GM19238 (cell line): ENCODE data around the gene INPP5A.
"Not testable (repeated sequence)": the region's sequence is repeated elsewhere in the genome, so short reads cannot be mapped to it uniquely, and the experiment has no call there.

Experiments
- DNase-seq: peaks from one replicate; pipeline ENCODE4 v3.0.0; 2011; ENCODE audit warnings: low spot score; ENCODE audit not compliant: insufficient read length

INPP5A gene

DNA sequence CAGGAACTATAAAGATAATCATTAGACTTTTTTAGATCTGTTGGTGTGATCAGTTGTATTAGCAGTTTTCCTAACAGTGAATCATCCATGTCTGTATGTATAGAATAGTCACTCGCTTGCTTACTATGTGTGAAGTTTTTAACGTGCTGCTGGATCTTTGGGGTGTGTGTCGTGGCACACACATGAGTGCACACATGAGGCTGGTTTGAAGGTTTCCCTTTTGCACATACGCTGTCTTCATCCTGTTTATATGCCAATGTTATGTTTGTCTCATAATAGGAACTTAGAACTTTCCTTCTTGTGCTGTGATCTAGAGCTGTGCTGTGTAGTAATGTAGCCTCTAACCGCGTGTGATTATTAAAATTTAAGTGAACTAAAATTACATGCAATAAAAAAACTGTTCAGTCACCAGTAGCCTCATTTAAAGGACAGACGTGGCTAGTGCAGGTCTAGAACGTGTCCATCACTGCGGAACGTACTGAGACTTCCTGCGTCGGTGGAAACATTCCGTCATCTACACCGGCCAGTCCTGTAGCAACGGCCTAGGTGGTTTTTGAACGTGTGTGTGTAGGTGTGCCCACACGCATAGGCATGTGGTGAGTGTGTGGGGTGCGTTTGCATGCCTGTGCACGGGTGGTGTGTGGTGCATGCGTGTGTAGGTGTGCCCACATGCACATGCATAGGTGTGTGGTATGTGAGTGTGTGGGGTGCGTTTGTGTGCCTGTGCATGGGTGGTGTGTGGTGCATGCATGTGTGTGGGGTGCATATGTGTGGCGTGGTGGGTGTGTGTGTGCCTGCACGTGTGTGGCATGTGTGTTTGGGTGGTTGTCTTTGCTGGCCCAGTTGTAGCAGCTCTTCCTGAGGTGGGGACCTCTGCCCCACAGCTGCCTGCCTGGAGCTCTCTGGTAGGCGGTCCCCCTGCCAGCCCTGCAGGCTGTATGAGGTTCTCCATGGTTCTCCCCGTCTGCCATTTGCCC lies 56.6 kb downstream of the INPP5A start:
- DNase-seq, result peak; percentile 53

DNA sequence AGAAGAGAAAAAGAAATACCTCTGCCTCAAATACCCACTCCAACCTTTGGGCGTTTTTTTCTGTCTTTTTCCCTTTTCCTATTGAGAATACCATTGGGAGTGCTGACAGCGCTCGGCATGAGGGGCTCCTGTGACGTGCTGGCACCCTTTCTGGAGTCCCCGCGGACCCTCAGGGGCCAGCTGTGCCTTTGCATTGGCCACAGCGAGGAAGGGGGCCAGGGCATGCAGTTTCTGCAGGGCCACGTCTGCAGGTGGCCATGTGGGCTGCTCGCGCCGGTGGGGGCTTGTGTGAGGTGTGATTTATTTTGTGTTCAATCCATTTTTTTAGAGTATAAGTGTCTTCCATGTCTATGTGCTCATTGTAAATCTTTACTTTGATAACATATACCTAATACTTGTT lies 57.4 kb downstream of the INPP5A start:
- DNase-seq, result no peak

DNA sequence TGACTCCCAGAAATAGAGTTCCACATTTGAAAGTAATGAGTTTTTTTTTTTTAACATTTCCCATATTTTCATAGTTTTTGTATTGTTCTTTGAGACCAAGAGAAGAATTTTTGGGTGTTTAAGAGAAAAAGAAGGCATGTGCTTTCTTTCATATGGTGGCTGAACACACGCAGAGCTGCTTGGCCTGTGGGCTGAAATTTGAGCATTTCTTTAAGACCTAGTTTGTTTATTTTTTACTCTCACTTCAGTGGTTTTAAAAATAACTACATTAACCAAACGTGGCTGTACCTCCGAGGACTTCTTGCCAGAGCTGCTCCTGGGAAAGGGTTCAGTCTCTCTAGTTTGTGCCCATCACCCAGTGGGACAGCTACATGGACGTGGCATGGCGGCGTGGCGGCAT lies 58.3 kb downstream of the INPP5A start:
- no peak for DNase-seq

DNA sequence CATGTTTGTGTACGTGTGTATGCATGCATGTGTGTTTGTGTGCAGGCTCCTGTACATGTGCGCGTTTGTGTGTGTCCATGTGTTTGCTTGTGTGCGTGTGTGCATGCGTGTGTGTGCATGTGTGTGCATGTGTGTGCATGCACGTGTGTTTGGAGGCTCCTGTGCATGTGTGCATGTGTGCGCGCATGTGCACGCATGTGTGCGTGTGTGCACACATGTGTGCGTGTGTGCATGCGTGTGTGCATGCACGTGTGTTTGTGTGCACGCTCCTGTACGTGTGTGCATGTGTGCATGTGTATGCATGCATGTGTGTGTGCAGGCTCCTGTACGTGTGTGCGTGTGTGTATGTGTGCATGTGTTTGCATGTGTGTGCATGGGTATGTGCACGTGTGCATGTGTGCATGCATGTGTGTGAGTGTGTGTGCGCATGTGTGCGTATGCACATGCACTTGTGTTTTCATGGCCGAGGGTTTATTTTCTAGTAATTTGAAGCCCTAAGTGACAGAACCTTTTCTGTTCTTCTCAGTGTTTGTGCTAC lies 59.2 kb downstream of the INPP5A start:
- no peak for DNase-seq

DNA sequence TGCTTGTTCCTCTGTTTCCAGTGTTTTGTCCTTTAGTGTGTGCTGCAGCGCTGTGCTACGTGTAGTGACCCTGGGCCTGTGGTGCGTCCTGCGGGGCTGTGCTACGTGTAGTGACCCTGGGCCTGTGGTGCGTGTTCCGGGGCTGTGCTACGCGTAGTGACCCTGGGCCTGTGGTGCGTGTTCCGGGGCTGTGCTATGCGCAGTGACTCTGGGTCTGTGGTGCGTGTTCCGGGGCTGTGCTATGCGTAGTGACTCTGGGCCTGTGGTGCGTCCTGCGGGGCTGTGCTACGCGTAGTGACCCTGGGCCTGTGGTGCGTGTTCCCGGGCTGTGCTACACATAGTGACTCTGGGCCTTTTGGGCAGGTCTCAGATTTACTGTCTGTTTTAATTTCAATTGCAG lies 60.1 kb downstream of the INPP5A start:
- no peak for DNase-seq

DNA sequence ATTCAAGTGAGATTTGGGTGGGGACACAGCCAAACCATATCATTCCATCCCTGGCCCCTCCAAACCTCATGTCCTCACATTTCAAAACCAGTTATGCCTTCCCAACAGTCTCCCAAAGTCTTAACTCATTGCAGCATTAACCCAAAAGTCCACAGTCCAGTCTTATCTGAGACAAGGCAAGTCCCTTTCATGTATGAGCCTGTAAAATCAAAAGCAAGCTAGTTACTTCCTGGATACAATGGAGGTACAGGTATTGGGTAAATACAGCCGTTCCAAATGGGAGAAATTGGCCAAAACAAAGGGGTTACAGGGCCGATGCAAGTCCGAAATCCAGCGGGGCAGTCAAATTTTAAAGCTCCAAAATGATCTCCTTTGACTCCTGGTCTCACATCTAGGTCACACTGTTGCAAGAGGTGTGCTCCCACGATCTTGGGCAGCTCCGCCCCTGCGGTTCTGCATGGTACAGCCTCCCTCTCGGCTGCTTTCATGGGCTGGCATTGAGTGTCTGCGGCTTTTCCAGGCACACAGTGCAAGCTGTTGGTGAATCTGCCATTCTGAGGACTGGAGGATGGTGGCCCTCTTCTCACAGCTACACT lies 61.5 kb downstream of the INPP5A start:
- DNase-seq, result not testable (repeated sequence)

DNA sequence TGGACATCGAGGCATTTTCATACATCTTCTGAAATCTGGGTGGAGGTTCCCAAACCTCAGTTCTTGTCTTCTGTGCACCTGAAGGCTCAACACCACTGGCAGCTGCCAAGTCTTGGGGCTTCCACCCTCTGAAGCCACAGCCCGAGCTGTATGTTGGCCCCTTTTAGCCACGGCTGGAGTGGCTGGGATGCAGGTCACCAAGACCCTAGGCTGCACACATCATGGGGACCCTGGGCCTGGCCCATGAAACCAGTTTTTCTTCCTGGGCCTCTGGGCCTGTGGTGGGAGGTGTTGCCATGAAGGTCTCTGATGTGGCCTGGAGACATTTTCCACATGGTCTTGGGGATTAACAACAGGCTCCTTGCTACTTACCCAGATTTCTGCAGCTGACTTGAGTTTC lies 62.1 kb downstream of the INPP5A start:
- DNase-seq, result no peak

DNA sequence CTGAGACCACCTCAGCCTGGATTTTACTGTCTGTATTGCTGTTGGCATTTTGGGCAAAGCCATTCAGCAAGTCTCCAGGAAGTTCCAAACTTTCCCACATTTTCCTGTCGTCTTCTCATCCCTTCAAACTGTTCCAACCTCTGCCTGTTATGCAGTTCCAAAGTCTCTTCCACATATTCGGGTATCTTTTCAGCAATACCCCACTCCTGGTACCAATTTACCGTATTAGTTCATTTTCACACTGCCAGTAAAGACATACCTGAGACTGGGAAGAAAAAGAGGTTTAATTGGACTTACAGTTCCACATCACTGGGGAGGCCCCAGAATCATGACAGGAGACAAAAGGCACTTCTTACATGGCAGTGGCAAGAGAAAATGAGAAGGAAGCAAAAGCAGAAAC lies 62.8 kb downstream of the INPP5A start:
- no peak for DNase-seq

DNA sequence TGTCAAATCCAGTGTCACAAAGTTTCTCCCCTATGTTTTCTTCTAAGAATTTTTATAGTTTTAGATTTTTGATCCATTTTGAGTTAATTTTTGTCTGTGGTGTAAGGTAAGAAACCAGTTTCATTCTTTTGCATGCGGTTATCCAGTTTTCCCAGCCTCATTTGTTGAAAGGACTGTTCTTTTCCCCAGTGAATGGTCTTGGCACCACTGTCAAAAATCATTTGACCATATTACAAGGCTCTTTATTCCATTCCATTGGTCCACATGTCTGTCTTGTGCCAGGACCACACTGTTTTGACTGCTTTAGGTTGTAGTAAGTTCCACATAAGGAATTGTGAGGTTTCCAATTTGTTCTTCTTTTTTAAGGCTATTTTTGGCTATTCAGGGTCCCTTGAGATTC lies 64.0 kb downstream of the INPP5A start:
- DNase-seq, result no peak

DNA sequence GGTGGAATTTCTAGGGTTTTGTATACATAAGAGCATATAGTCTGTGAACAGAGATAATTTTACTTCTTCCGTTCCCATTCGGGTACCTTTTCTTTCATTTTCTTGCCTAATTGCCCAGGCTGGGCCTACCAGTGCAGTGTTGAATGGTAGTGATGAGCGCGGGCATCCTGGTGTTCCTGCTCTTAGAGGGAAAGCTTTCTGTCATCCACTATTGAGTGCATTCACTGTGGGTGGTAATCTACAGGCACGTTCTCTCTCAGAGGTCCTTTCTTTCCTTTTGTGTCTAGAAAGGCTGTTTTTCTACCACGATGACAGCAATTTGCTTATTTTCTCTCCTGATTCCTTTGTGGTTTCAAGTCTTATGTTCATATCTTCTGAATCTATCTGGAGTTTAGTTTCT lies 65.0 kb downstream of the INPP5A start:
- no peak for DNase-seq

DNA sequence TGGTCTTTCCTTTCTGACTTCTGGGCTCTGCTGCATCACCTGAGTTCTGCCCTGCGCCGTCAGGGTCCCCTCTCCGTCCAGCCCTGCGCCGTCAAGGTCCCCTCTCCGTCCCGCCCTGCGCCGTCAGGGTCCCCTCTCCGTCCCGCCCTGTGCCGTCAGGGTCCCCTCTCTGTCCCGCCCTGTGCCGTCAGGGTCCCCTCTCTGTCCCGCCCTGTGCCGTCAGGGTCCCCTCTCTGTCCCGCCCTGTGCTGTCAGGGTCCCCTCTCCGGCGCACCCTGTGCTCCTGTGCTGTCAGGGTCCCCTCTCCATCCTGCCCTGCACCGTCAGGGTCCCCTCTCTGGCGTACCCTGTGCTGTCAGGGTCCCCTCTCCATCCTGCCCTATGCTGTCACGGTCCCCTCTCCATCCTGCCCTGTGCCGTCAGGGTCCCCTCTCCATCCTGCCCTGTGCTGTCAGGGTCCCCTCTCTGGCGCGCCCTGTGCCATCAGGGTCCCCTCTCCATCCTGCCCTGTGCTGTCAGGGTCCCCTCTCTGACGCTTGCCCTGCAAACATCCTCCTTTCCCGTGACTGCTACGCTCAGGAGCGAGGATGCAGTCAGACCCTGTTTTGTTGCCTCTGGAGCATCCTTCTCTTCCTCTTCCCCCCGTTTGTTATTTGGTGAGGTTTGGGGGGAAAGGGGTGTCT lies 66.4 kb downstream of the INPP5A start:
- DNase-seq, result no peak

DNA sequence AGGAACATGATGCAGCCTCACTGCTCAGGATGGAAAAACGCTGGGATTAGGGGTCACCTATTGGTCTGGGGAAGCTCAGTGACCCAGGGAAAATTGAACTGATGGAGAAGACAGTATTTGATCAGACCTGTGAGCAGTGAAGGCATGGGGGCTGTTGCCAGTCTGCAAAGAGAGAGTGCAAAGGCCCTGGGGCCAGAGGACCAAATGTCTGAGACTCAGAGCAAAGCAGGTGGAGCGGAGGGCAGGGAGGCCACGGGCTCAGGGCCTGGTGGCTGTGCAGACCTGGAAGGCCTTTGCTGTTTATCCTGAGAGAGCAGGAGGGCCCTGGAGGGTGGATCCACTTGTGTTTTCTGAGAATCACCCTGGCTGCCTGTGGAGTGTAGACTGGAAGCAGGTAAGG lies 67.1 kb downstream of the INPP5A start:
- DNase-seq, result no peak

DNA sequence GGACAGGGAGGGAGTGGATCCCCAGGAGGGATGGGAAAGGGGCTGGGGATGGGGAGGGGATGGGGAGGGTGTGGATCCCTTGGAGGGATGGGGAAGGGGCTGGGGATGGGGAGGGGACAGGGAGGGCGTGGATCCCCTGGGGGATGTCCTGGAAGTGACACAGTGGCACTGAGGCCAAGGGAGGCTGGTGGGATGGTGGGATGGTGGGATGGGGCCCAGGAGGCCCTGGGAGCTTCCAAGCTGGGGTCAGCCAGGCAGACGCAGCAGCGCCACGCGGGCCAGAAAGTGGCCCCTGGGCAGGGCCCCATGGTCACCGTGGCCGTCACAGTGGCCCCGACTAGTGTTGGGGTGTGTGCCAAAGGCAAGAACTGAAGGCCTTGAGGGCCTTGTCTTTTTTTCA lies 67.8 kb downstream of the INPP5A start:
- DNase-seq, result no peak

DNA sequence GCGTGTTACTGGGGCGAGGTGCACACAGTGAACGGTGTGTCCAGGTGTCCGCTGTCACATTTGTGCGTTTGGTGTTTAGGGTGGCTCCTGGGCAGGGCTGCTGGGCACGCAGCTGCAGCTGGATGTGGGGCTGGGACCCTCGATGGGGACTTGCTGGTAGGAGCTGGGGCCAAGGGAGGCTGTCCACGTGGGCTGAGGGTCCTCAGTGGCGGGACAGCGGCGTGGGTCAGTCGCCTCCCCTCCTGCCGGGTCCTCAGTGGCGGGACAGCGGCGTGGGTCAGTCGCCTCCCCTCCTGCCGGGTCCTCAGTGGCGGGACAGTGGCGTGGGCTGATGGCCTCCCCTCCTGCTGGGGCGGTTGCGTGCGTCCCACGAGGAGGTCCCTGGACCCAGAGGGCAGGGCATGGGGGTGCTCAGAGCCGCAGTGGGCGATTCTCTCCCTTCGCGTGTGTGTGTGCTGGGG lies 68.5 kb downstream of the INPP5A start:
- no peak for DNase-seq

DNA sequence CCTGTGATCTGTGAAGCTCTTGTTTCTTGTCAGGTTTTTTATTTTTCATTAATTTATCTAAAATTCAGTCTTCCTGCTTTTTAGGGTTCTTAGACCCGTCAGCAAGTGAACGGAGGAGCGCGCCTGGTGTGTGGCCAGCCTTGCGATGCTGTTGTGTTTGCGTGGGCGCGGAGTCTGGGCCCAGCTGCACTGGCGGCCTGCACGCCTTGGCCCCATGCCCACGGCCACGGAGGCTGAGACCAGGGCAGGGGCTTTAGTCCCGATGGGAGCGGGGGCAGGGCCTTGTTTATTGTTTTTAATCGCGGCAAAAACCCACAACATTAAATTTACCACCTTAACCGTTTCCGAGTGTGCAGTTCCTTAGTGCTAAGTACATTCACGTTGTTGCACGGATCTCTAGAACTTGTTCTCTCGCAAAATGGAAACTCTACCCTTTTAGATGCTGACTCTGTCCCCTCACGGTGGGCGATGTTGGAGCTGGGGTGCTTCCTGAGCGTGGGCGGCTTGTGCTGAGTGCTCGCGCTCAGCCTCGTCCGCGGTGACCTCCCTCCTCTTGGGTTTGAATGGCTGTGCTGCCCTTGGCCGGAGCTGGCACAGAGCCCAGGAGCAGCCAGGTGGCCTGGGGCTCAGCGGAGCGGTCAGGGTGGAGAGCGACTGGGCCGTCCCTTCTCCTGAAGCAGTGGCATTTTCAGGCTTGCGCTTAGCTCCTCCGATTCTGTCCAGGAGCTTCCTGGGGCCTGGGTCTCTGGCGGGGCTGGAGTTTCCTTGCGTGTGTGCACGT lies 69.1 kb downstream of the INPP5A start:
- DNase-seq, result no peak

DNA sequence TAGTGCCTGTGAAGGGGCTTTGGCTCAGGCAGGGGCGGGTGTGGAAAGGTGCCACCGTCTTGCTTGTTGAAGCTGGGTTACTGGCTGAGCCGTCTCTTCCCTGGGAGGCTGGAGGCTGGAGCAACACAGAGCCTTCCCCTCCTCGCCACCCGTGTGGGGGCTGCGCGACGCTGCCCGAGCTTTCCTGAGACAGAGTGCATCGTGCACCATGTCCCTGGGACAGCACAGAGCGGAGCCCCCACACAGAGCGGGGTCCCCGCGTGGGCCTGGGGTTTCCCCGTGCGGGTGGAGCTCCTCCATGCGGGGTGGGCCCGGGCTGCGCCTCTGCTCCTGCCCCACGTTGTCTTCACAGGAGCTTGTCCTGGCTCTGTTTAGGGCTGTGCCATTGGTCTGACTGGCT lies 69.9 kb downstream of the INPP5A start:
- no peak for DNase-seq

DNA sequence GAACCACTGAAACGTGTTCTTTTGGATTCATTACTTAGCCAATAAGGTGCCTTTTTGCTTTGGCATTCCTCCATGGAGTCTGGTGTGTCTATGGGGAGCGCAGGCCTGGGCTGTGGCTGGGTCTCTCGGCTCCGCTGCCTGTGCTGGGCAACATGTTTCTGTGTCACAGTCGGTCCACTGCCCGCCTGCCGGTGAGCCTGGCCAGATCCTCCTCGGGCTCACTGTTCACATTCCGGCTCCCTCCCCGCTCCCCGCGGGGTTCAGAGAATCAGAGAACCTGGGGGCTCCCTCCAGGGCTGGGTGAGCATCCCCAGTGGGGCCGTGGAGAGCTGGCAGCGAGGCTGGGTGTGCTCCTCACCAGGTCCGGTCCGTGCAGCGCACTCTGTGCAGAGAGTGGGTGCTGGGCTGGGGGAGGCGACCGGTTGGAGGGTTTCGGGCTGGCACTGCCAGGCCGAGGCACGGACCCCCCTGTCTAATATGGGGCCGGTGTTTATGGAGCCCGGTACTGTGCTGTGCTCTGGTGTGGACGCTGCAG lies 70.4 kb downstream of the INPP5A start:
- DNase-seq, result no peak

DNA sequence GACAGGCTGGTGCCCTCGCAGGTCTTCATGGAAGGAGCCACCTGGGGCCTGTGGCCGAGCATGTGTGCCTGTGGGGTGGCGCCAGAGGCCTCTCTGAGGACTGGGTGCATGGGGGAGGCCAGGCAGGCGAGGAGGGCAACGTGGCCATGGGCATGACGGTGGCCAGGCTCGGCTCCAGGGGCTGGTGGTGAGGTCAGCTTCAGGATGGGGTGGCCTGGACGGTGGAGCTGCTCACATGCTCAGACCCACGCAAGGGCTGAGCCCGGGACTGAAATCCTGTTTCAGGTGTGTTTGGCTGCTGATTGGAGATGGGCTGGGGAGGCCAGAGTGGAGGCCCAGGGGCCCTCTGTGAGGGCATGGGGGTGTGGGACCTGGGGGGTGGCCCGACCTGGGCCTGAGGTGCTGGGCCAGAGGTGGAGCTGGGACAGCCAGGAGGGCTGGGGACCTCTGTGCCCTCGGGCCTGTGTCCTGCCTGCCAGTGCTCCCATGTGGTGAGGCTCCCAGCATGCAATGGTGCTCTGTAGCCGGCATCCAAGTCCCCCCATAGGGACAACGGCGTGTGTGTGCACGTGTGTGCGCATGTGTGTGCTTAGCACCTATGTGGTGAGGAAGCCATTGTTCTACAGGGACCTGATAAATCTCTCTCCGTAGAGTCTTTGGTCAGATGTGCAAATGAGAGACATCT lies 71.1 kb downstream of the INPP5A start:
- no peak for DNase-seq

DNA sequence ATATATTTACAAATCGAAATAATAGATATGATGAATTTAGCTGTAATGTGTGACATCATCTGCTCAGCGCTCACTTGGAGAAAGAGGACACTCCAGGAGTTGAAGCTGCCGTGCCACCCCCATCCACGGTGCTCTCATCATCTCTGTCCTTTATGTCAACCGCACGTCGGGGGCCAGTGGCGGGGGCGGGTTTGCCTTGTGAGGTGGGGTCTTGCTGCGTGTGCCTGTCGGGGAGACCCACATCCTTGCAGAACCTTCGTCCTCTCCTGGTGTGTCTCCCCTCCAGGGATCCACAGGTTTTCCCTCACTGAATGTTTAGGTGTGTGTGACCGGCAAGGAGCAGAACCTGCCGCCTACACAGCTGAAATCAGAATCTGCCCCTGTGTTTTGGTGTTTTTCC lies 71.6 kb downstream of the INPP5A start:
- no peak for DNase-seq

DNA sequence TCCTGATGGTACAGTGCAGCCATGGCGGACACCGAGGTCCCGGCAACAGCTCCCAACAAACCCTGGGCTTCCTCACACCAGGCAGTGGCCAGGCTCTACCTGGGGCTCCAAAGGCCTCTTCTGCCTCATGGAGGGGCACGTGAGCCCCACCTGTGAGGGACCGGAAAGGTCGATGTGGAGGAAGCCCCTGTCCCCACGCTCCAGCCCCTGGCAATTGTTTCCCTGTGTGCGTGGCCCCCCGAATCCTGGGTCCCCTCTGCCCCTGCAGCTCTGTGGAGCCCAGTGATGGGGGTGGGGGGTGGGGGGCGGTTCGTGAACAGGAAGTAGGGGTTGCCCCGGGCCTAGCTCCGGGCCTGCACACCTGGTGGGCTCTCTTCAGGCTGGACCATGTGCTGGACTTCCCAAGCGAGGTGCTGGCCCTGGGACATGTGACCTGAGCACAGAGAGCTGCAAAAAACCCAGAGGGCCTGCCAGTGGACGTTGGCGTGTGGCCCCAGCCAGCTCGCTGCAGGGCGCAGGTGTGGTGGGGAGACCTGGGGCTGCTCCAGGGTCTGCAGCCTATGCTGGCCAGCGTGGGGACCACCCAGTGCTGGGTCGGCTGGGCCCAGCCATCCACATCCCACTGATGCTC lies 72.6 kb downstream of the INPP5A start:
- no peak for DNase-seq
